SKM-1 treated with dmso at 0.1 percent for 144 hours (cell line): ENCODE measurements around the gene HPCAL4.
A peak's percentile ranks its signal among the peaks of the same experiment; 100 is the strongest.

Experiments used
- DNase-seq: peaks from one replicate; lab custom pipeline; 2025; ENCODE audit not compliant: unreplicated experiment; lab: John Stamatoyannopoulos, UW

HPCAL4 gene

GRCh38 chr1:39652554-39652953 is 38.7 kb downstream of the HPCAL4 start:
- no peak for DNase-seq

- no peak for DNase-seq
These were observed 39.1 kb downstream of the HPCAL4 start for GRCh38 chr1:39652105-39652504.

GRCh38 chr1:39650431-39650830 is 40.8 kb downstream of the HPCAL4 start:
- no peak for DNase-seq

GRCh38 chr1:39649636-39650185 is 41.5 kb downstream of the HPCAL4 start:
- DNase-seq: no peak

GRCh38 chr1:39648496-39648895 is 42.7 kb downstream of the HPCAL4 start:
- no peak for DNase-seq

GRCh38 chr1:39647247-39647646 is 44.0 kb downstream of the HPCAL4 start:
- DNase-seq: no peak

- no peak for DNase-seq
These were observed 44.8 kb downstream of the HPCAL4 start for GRCh38 chr1:39646232-39647081.

- DNase-seq: no peak
These were observed 45.7 kb downstream of the HPCAL4 start for GRCh38 chr1:39645411-39646043.

GRCh38 chr1:39643705-39644104 is 47.5 kb downstream of the HPCAL4 start:
- DNase-seq: no peak

- no peak for DNase-seq
These were observed 48.4 kb downstream of the HPCAL4 start for GRCh38 chr1:39642796-39643195.

- DNase-seq: no peak
These were observed 50.4 kb downstream of the HPCAL4 start for GRCh38 chr1:39640861-39641260.

GRCh38 chr1:39639305-39640130 is 51.7 kb downstream of the HPCAL4 start, which contains the start of gene HEYL:
Gene HEYL, minus strand, starts transcription at chr1:39639643. Its CDS starts 18 bp downstream, at chr1:39639625.
- peak; percentile 59 for DNase-seq

- no peak for DNase-seq
These were observed 52.3 kb downstream of the HPCAL4 start for GRCh38 chr1:39638965-39639304.

- no peak for DNase-seq
These were observed 53.9 kb downstream of the HPCAL4 start for GRCh38 chr1:39637361-39637760.

GRCh38 chr1:39635871-39636210 is 55.4 kb downstream of the HPCAL4 start:
- no peak for DNase-seq

GRCh38 chr1:39635205-39635870 is 55.9 kb downstream of the HPCAL4 start:
- DNase-seq: no peak

GRCh38 chr1:39633422-39633821 is 57.8 kb downstream of the HPCAL4 start:
- DNase-seq: no peak

GRCh38 chr1:39632682-39633417 is 58.4 kb downstream of the HPCAL4 start:
- no peak for DNase-seq

- no peak for DNase-seq
These were observed 58.9 kb downstream of the HPCAL4 start for GRCh38 chr1:39632323-39632681.
